IMR-90 (cell line): ENCODE measurements around the gene MIS18A.

Experiments used
- CEBPB ChIP-seq: IDR thresholded peaks from 2 replicates; pipeline ENCODE4 v1.6.1; 2012; ENCODE audit warnings: low read depth, low read length, improper control_type of control experiment
- CTCF ChIP-seq: conservative IDR thresholded peaks from 2 replicates; pipeline ENCODE4 v1.5.1; 2012; ENCODE audit warnings: mild to moderate bottlenecking, low read depth, low read length, improper control_type of control experiment
- ELK1 ChIP-seq: fragments of 150-350 bp; IDR thresholded peaks from 2 replicates; pipeline ENCODE4 v1.6.1; 2016; ENCODE audit warnings: low read depth, mild to moderate bottlenecking, low read length, moderate library complexity, borderline replicate concordance
- MAFK ChIP-seq: IDR thresholded peaks from 2 replicates; pipeline ENCODE4 v1.6.1; 2012; ENCODE audit warnings: low read depth, low read length, improper control_type of control experiment
- POLR2A ChIP-seq: IDR thresholded peaks from 2 replicates; pipeline ENCODE4 v1.6.1; 2012; ENCODE audit warnings: mild to moderate bottlenecking, low read depth, low read length
- RAD21 ChIP-seq: IDR thresholded peaks from 2 replicates; pipeline ENCODE4 v1.6.1; 2012; ENCODE audit warnings: low read length, improper control_type of control experiment
- RFX5 ChIP-seq: IDR thresholded peaks from 2 replicates; pipeline ENCODE4 v1.8.0; 2012; ENCODE audit warnings: low read depth, mild to moderate bottlenecking, low read length, moderate library complexity
- SMC3 ChIP-seq: fragments of 150-350 bp; IDR thresholded peaks from 2 replicates; pipeline ENCODE4 v1.6.1; 2016; ENCODE audit warnings: low read depth, mild to moderate bottlenecking, antibody characterized with exemption, low read length, moderate library complexity
- TF ChIP-seq, protein P1 (sequence below): fragments of 150-350 bp; IDR thresholded peaks from 2 replicates; pipeline ENCODE4 v1.6.1; 2017; ENCODE audit warnings: mild to moderate bottlenecking, antibody characterized with exemption, low read length, low read depth

DNA sequence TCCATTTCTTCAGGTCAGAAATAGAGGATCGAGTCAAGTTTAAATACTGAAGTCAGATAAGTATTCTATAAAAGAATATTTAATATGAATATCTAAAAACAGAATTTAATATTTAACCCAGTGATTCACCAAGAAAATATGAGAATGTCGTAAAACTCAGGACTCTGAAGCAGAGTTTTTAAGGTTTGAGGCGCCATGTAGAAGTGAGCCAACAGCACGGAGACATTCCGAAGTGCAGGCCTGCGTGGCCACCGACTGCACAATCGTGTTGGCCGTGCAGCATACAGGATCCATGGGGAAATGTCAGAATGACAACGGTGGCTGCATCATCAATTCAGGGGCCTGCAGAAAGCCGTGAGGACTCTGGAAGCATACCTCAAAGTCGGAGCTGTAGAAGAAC, 43.3 kb upstream of the MIS18A start:
- TF ChIP-seq CTCF (no peak), POLR2A (no peak), MAFK (no peak), RFX5 (no peak), RAD21 (no peak), ELK1 (no peak), CEBPB (no peak), SMC3 (no peak)
- TF ChIP-seq, protein P1, sequence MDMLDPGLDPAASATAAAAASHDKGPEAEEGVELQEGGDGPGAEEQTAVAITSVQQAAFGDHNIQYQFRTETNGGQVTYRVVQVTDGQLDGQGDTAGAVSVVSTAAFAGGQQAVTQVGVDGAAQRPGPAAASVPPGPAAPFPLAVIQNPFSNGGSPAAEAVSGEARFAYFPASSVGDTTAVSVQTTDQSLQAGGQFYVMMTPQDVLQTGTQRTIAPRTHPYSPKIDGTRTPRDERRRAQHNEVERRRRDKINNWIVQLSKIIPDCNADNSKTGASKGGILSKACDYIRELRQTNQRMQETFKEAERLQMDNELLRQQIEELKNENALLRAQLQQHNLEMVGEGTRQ: no peak
